Peyer's patch (tissue), 4 donors: ENCODE measurements around the gene PRG2. TPM values are rescaled to one million over a fixed set of nuclear protein-coding genes. Genes with fewer than 3 reads are reported as not detected.

Experiments
- DNase-seq, 3 donors: peaks; one replicate each; pipeline ENCODE4 v3.0.0-alpha.2; 2017 to 2019
- H3K27ac ChIP-seq, 4 donors: fragments of 200-600 bp; sonication (generic); one replicate each; pipeline ENCODE4 v1.5.1; 2016 to 2019
- H3K27me3 ChIP-seq, 2 donors: fragments of 200-600 bp; sonication (generic); one replicate each; pipeline ENCODE4 v1.5.1; 2019
- H3K36me3 ChIP-seq, 3 donors: fragments of 200-600 bp; sonication (generic); one replicate each; pipeline ENCODE4 v1.5.1; 2016 to 2019
- H3K4me1 ChIP-seq, 4 donors: fragments of 200-600 bp; sonication (generic); one replicate each; pipeline ENCODE4 v1.5.1; 2016 to 2019
- H3K4me3 ChIP-seq, 4 donors: fragments of 200-600 bp; sonication (generic); 1 replicate in 3 of 4; 2 replicates in 1 of 4; pipeline ENCODE4 v1.5.1; 2016 to 2019; ENCODE audit warnings: mild to moderate bottlenecking in 1 of 4
- H3K9me3 ChIP-seq, 4 donors: fragments of 200-600 bp; sonication (generic); one replicate each; pipeline ENCODE4 v1.5.1; 2016 to 2019; ENCODE audit warnings: mild to moderate bottlenecking in 1 of 4
- CTCF ChIP-seq, 6 experiments: fragments of 450-650 bp in 4 of 6; fragments of 200-600 bp in 2 of 6; sonication (generic) in 1 of 6; IDR thresholded peaks; one replicate each; pipeline ENCODE4 v1.5.1; 2017 to 2019; ENCODE audit warnings: antibody characterized with exemption in 6 of 6, mild to moderate bottlenecking in 3 of 6, moderate library complexity in 1 of 6
- POLR2A ChIP-seq, 2 donors: fragments of 450-650 bp; IDR thresholded peaks; one replicate each; pipeline ENCODE4 v1.5.1; 2017; ENCODE audit warnings: antibody characterized with exemption in 2 of 2, mild to moderate bottlenecking in 2 of 2, moderate library complexity in 2 of 2
- total RNA-seq, 4 donors: library from RNA; depleted of rRNA; stranded (reverse); fragments of >200 nt; gene quantifications; one replicate each; pipeline ENCODE4 v1.1.0, GENCODE V29; 2016

The PRG2 gene
- total RNA-seq, 4 donors from 2014 or later: not detected

GRCh38 chr11:57418131-57418530, 27.7 kb upstream of the PRG2 start:
- Histone ChIP-seq H3K36me3 (peaks cover 0 to 49% (median 0%) of the 10 kb centered on the region in 3 donors), H3K9me3 (no peaks in the 10 kb centered on the region), H3K27ac (no peak overlapping the region), H3K4me3 (no peak overlapping the region), H3K4me1 (no peaks in the 10 kb centered on the region), H3K27me3 (no peaks in the 10 kb centered on the region)
- TF ChIP-seq CTCF (IDR thresholded peaks at IDR 0.05): no peak
- no peak for TF ChIP-seq POLR2A (IDR thresholded peaks at IDR 0.05)
- DNase-seq: no peak

GRCh38 chr11:57417056-57417455, 26.6 kb upstream of the PRG2 start:
- H3K27ac ChIP-seq: no peak overlapping the region
- no peaks in the 10 kb centered on the region for H3K9me3 ChIP-seq
- TF ChIP-seq POLR2A (IDR thresholded peaks at IDR 0.05): no peak
- TF ChIP-seq CTCF (IDR thresholded peaks at IDR 0.05): no peak
- H3K27me3 ChIP-seq: no peaks in the 10 kb centered on the region
- no peaks in the 10 kb centered on the region for H3K4me1 ChIP-seq
- no peak overlapping the region for H3K4me3 ChIP-seq
- no peak for DNase-seq
- peaks cover 0 to 49% (median 0%) of the 10 kb centered on the region in 3 donors for H3K36me3 ChIP-seq

- no peaks in the 10 kb centered on the region for H3K27me3 ChIP-seq
- no peak overlapping the region for H3K4me3 ChIP-seq
- no peaks in the 10 kb centered on the region for H3K9me3 ChIP-seq
- no peak for TF ChIP-seq CTCF (IDR thresholded peaks at IDR 0.05)
- TF ChIP-seq POLR2A (IDR thresholded peaks at IDR 0.05): no peak
- no peaks in the 10 kb centered on the region for H3K4me1 ChIP-seq
- H3K36me3 ChIP-seq: peaks cover 0 to 49% (median 0%) of the 10 kb centered on the region in 3 donors
- no peak for DNase-seq
- no peak overlapping the region for H3K27ac ChIP-seq
These were observed 26.0 kb upstream of the PRG2 start for GRCh38 chr11:57416436-57416835.

GRCh38 chr11:57414612-57415212, 24.3 kb upstream of the PRG2 start:
- TF ChIP-seq POLR2A (IDR thresholded peaks at IDR 0.05) (no peak), CTCF (IDR thresholded peaks at IDR 0.05) (no peak)
- peaks cover 0 to 52% (median 0%) of the 10 kb centered on the region in 3 donors for H3K36me3 ChIP-seq
- no peaks in the 10 kb centered on the region for H3K27me3 ChIP-seq
- H3K9me3 ChIP-seq: no peaks in the 10 kb centered on the region
- H3K4me3 ChIP-seq: no peak overlapping the region
- H3K4me1 ChIP-seq: no peaks in the 10 kb centered on the region
- no peak overlapping the region for H3K27ac ChIP-seq
- no peak for DNase-seq

GRCh38 chr11:57413681-57414080, 23.2 kb upstream of the PRG2 start:
- no peak overlapping the region for H3K4me3 ChIP-seq
- H3K27ac ChIP-seq: no peak overlapping the region
- H3K36me3 ChIP-seq: peaks cover 0 to 54% (median 0%) of the 10 kb centered on the region in 3 donors
- no peak for TF ChIP-seq CTCF (IDR thresholded peaks at IDR 0.05)
- no peak for TF ChIP-seq POLR2A (IDR thresholded peaks at IDR 0.05)
- no peaks in the 10 kb centered on the region for H3K27me3 ChIP-seq
- H3K4me1 ChIP-seq: no peaks in the 10 kb centered on the region
- no peak for DNase-seq
- no peaks in the 10 kb centered on the region for H3K9me3 ChIP-seq

GRCh38 chr11:57410287-57410686, 19.8 kb upstream of the PRG2 start:
- no peak overlapping the region for H3K4me3 ChIP-seq
- TF ChIP-seq CTCF (IDR thresholded peaks at IDR 0.05): no peak
- TF ChIP-seq POLR2A (IDR thresholded peaks at IDR 0.05): no peak

More at GRCh38 chr11:57410287-57410686, 19.8 kb upstream of the PRG2 start:
- Histone ChIP-seq H3K27ac (no peak overlapping the region), H3K9me3 (no peaks in the 10 kb centered on the region), H3K36me3 (peaks cover 0 to 38% (median 0%) of the 10 kb centered on the region in 3 donors), H3K27me3 (no peaks in the 10 kb centered on the region), H3K4me1 (no peaks in the 10 kb centered on the region)
- no peak for DNase-seq
